Heart left ventricle (tissue), 16 donors: ENCODE measurements around the gene IL22RA1. TPM values are rescaled to one million over a fixed set of nuclear protein-coding genes. Genes with fewer than 3 reads are reported as not detected.

ENCODE experiments used
- ATAC-seq, 4 donors: fragments of 200-7000 bp; cut with Tn5 transposase; one replicate each; pipeline ENCODE4 v1.9.1; 2020 to 2022; ENCODE audit warnings: moderate library complexity in 4 of 4, mild to moderate bottlenecking in 3 of 4, moderate number of reproducible peaks in 1 of 4
- DNase-seq, 5 donors: peaks; one replicate each; pipeline ENCODE4 v3.0.0-alpha.2; 2020
- H3K27ac ChIP-seq, 12 donors: fragments of 200-600 bp; sonication (generic) in 4 of 12; one replicate each; pipeline versions ENCODE4 v1.5.0 to v1.8.0; 2016 to 2022; ENCODE audit warnings: mild to moderate bottlenecking in 2 of 12
- H3K27me3 ChIP-seq, 9 donors: fragments of 200-600 bp; sonication (generic) in 2 of 9; one replicate each; pipeline versions ENCODE4 v1.5.1 to v1.8.0; 2016 to 2022; ENCODE audit warnings: mild to moderate bottlenecking in 3 of 9
- H3K36me3 ChIP-seq, 9 donors: fragments of 200-600 bp; sonication (generic) in 2 of 9; one replicate each; pipeline versions ENCODE4 v1.5.0 to v1.8.0; 2018 to 2022; ENCODE audit warnings: mild to moderate bottlenecking in 2 of 9
- H3K4me1 ChIP-seq, 12 donors: fragments of 200-600 bp; sonication (generic) in 4 of 12; one replicate each; pipeline versions ENCODE4 v1.5.0 to v1.8.0; 2016 to 2022; ENCODE audit warnings: mild to moderate bottlenecking in 3 of 12
- H3K4me3 ChIP-seq, 12 donors: fragments of 200-600 bp; sonication (generic) in 4 of 12; one replicate each; pipeline versions ENCODE4 v1.5.0 to v1.8.0; 2017 to 2022; ENCODE audit warnings: mild to moderate bottlenecking in 9 of 12, moderate library complexity in 4 of 12
- H3K9me3 ChIP-seq, 12 donors: fragments of 200-600 bp; sonication (generic) in 4 of 12; one replicate each; pipeline versions ENCODE4 v1.5.0 to v1.8.0; 2016 to 2022; ENCODE audit warnings: mild to moderate bottlenecking in 1 of 12
- CTCF ChIP-seq, 12 donors: fragments of 200-600 bp; sonication (generic) in 4 of 12; IDR thresholded peaks; one replicate each; pipeline versions ENCODE4 v1.5.0 to v1.8.0; 2018 to 2022; ENCODE audit warnings: antibody characterized with exemption in 12 of 12, mild to moderate bottlenecking in 5 of 12
- POLR2A ChIP-seq, 2 donors: fragments of 450-650 bp; IDR thresholded peaks; one replicate each; pipeline ENCODE4 v1.6.1; 2017; ENCODE audit warnings: antibody characterized with exemption in 2 of 2, mild to moderate bottlenecking in 2 of 2, moderate library complexity in 2 of 2
- WGBS, 4 donors: extraction: QIAGEN DNeasy Blood & Tissue Kit in 2 of 4; methylation state at CpG; one replicate each; pipeline versions ENCODE4 v1.1.5 to v1.1.7; 2013 to 2018; 5-methylcytosine and 5-hydroxymethylcytosine counted together
- intact Hi-C, 10 donors: fragments of 100-400 bp; cut with DNase I; formaldehyde crosslinking; loops; one replicate each; pipeline versions ENCODE4 v1.11.1 to v1.14.2; 2022
- polyA plus RNA-seq, 2 donors: library from polyadenylated mRNA; stranded (reverse); fragments of 200-250 nt; gene quantifications; one replicate each; pipeline ENCODE4 v1.2.3, GENCODE V29; 2013
- total RNA-seq, 9 donors: library from RNA; depleted of rRNA in 2 of 9; stranded (reverse); fragments of >200 nt in 2 of 9; fragmentation: NEBNext Ultra II Directional in 3 of 9; extraction: Animal tissue kit (Norgen Biotek cat#: 25700) in 3 of 9; gene quantifications; one replicate each; pipeline versions ENCODE4 v1.1.0 to v1.2.4, GENCODE V29; 2016 to 2023
- donor health status: ischemic (EF 13 %, LVEDD 7.1; RV severe dilation, severe dysfunction).
- donor health status: healthy with polysubstance abuse.
- donor health status: DM: no; HTN: yes; CAD: no.
- donor health status: DM: no; HTN: no; CAD: no.
- donor health status: ischemic (EF 25% LVEDD 6.9; RV normal size, moderate dysfunction).
- donor health status: ischemic (EF 25% LVEDD 5.7; RV mildly dilated, moderate dysfunction).
- donor health status: healthy.
- donor health status: DM: yes; HTN: yes; CAD: no.
- donor health status: ischemic (EF 35%, LVEDD 5.7; RV mildly dilated, moderate dysfunction).
- donor health status: nonischemic (EF 11% LVEDD 7.7; RV severe dilation, severe dysfunction).
- donor health status: DM: yes; HTN: yes; CAD: no.
- donor health status: PGD.
- donor health status: ischemic (EF 29% LVEDD 5.4; RV normal size, mild dysfunction).
- donor health status: nonischemic (EF 23%, LVEDD 6.1; RV moderate dilation, normal function).

IL22RA1 gene
- total and polyA plus RNA-seq, 11 donors, result 0.04 to 1.3 (median 0.36) TPM; not detected in 3

- intact Hi-C loops, result no loop called here
- TF ChIP-seq CTCF (IDR thresholded peaks at IDR 0.05), result no peak
- no peak for TF ChIP-seq POLR2A (IDR thresholded peaks at IDR 0.05)
- WGBS, 4 donors, result 69 to 77% (median 71%) methylated on average over 5 of the region's 5 CpGs
- Histone ChIP-seq H3K4me1 (peaks cover 0 to 21% (median 13%) of the 10 kb centered on the region in 12 donors), H3K27ac (peak overlapping the region in 10 of 12 donors; percentile 44 to 83 (median 74)), H3K9me3 (no peaks in the 10 kb centered on the region), H3K4me3 (no peak overlapping the region), H3K27me3 (peaks cover 0 to 5% (median 0%) of the 10 kb centered on the region in 9 donors), H3K36me3 (no peaks in the 10 kb centered on the region)
- DNase-seq, result no peak
- ATAC-seq, result no peak
These were observed 23.5 kb downstream of the IL22RA1 start for GRCh38 chr1:24119489-24119858.

GRCh38 chr1:24118410-24119242 lies 24.3 kb downstream of the IL22RA1 start:
- Histone ChIP-seq H3K4me3 (no peak overlapping the region), H3K9me3 (no peaks in the 10 kb centered on the region), H3K27ac (no peak overlapping the region), H3K4me1 (peaks cover 0 to 21% (median 13%) of the 10 kb centered on the region in 12 donors), H3K27me3 (peaks cover 0 to 10% (median 0%) of the 10 kb centered on the region in 9 donors), H3K36me3 (no peaks in the 10 kb centered on the region)
- ATAC-seq, result no peak
- 76 to 87% (median 83%) methylated on average over 8 of the region's 8 CpGs for WGBS, 4 donors
- no peak for TF ChIP-seq CTCF (IDR thresholded peaks at IDR 0.05)
- no peak for TF ChIP-seq POLR2A (IDR thresholded peaks at IDR 0.05)
- DNase-seq, result peak in 1 of 5 donors; percentile 22
- intact Hi-C loops, result no loop called here

GRCh38 chr1:24117722-24118409 lies 25.1 kb downstream of the IL22RA1 start:
- ATAC-seq (no peak), DNase-seq (peak in 1 of 5 donors; percentile 15)
- Histone ChIP-seq H3K4me3 (no peak overlapping the region), H3K27me3 (peaks cover 0 to 12% (median 0%) of the 10 kb centered on the region in 9 donors), H3K36me3 (no peaks in the 10 kb centered on the region), H3K9me3 (no peaks in the 10 kb centered on the region), H3K27ac (no peak overlapping the region), H3K4me1 (peaks cover 0 to 21% (median 13%) of the 10 kb centered on the region in 12 donors)
- no peak for TF ChIP-seq CTCF (IDR thresholded peaks at IDR 0.05)
- no peak for TF ChIP-seq POLR2A (IDR thresholded peaks at IDR 0.05)
- 79 to 87% (median 84%) methylated on average over 14 of the region's 14 CpGs for WGBS, 4 donors
- intact Hi-C loops, result no loop called here

- ATAC-seq (no peak), DNase-seq (peak in 1 of 5 donors; percentile 5)
- no peak overlapping the region for H3K4me3 ChIP-seq
- H3K27ac ChIP-seq, result no peak overlapping the region
- H3K4me1 ChIP-seq, result peaks cover 0 to 29% (median 13%) of the 10 kb centered on the region in 12 donors
- 88 to 100% (median 97%) methylated on average over 2 of the region's 2 CpGs for WGBS, 4 donors
- no peaks in the 10 kb centered on the region for H3K36me3 ChIP-seq
- no peak for TF ChIP-seq CTCF (IDR thresholded peaks at IDR 0.05)
- TF ChIP-seq POLR2A (IDR thresholded peaks at IDR 0.05), result no peak
- intact Hi-C loops, result no loop called here
- peaks cover 0 to 12% (median 0%) of the 10 kb centered on the region in 9 donors for H3K27me3 ChIP-seq
- H3K9me3 ChIP-seq, result no peaks in the 10 kb centered on the region
These were observed 25.8 kb downstream of the IL22RA1 start for GRCh38 chr1:24117132-24117531.
